K562 (cell line): ENCODE results near the gene SETDB1. TPM values are rescaled to one million over a fixed set of nuclear protein-coding genes. Genes with fewer than 3 reads are reported as not detected.

Source experiments
- BCOR ChIP-seq: fragments of 450-650 bp; IDR thresholded peaks from 2 replicates; pipeline ENCODE4 v1.6.1; 2016
- BHLHE40 ChIP-seq: IDR thresholded peaks from 2 replicates; pipeline ENCODE4 v1.6.1; 2011; ENCODE audit warnings: low read length, improper control_type of control experiment
- BMI1 ChIP-seq: fragments of 150-350 bp; IDR thresholded peaks from 2 replicates; pipeline ENCODE4 v1.6.1; 2014; ENCODE audit warnings: low read length
- CBX2 ChIP-seq: fragments of 200-600 bp; sonication (generic); IDR thresholded peaks from one replicate; pipeline ENCODE4 v1.6.1; 2012; ENCODE audit warnings: mild to moderate bottlenecking, low read length, inconsistent platforms; ENCODE audit not compliant: insufficient read depth, poor library complexity, severe bottlenecking
- EHMT2 ChIP-seq: fragments of 450-650 bp; IDR thresholded peaks from 2 replicates; pipeline ENCODE4 v1.6.1; 2018; ENCODE audit warnings: antibody characterized with exemption
- ELF2 ChIP-seq: fragments of 250-450 bp; sonication (Bioruptor Pico); IDR thresholded peaks from 2 replicates; pipeline ENCODE4 v1.5.0; 2021; ENCODE audit warnings: mild to moderate bottlenecking
- ETV5 ChIP-seq: sonication (generic); formaldehyde crosslinking; IDR thresholded peaks from 2 replicates; pipeline ENCODE4 v1.4.0; 2020; ENCODE audit warnings: low read depth, mild to moderate bottlenecking, missing genetic modification reagents
- FOSL1 ChIP-seq: fragments of 200-800 bp; sonication (Bioruptor generic); conservative IDR thresholded peaks from 2 replicates; pipeline ENCODE4 v1.6.1; 2016; ENCODE audit warnings: missing genetic modification characterization, missing compliant biosample characterization
- FOXM1 ChIP-seq, 2 experiments: fragments of 450-650 bp in 1 of 2; sonication (generic) in 1 of 2; formaldehyde crosslinking in 1 of 2; IDR thresholded peaks; 2 replicates each; pipeline versions ENCODE4 v1.6.1 to v1.9.0; 2017 to 2022; ENCODE audit warnings: low read depth in 2 of 2, mild to moderate bottlenecking in 2 of 2, missing genetic modification reagents in 1 of 2, moderate library complexity in 1 of 2
- HLTF ChIP-seq: fragments of 450-650 bp; IDR thresholded peaks from 2 replicates; pipeline ENCODE4 v1.6.1; 2016
- PHF21A ChIP-seq: fragments of 450-650 bp; IDR thresholded peaks from 2 replicates; pipeline ENCODE4 v1.6.1; 2017; ENCODE audit warnings: low read depth, borderline replicate concordance
- PHF8 ChIP-seq: fragments of 200-600 bp; sonication (generic); IDR thresholded peaks from 2 replicates; pipeline ENCODE4 v1.6.1; 2012; ENCODE audit warnings: mixed run types, mild to moderate bottlenecking, inconsistent platforms, low read length, moderate library complexity, borderline replicate concordance
- SMAD2 ChIP-seq: fragments of 150-350 bp; IDR thresholded peaks from 2 replicates; pipeline ENCODE4 v1.6.1; 2014; ENCODE audit warnings: low read depth, mild to moderate bottlenecking, low read length
- TAF15 ChIP-seq: fragments of 200-400 bp; formaldehyde crosslinking; IDR thresholded peaks from 2 replicates; pipeline ENCODE4 v1.6.1; 2017; ENCODE audit warnings: mild to moderate bottlenecking, low read depth, low read length, moderate library complexity
- ZNF511 ChIP-seq: sonication (generic); formaldehyde crosslinking; IDR thresholded peaks from 2 replicates; pipeline ENCODE4 v1.8.0; 2022; ENCODE audit warnings: mild to moderate bottlenecking, missing genetic modification reagents
- ZNF696 ChIP-seq: fragments of 250-450 bp; sonication (Bioruptor Pico); conservative IDR thresholded peaks from 2 replicates; pipeline ENCODE4 v1.4.0; 2020; ENCODE audit warnings: mild to moderate bottlenecking, moderate library complexity
- polyA plus RNA-seq, 8 experiments: library from polyadenylated mRNA; depleted of rRNA in 4 of 8; stranded (reverse) in 5 of 8; unstranded in 3 of 8; fragments of >200 nt; fragmentation: Nextera tagmentation in 2 of 8; fragmentation: Illumina TruSeq in 1 of 8; extraction: Ambion mirVana in 2 of 8; extraction: Trizol in 1 of 8; gene quantifications; 2 replicates each; pipeline versions ENCODE4 v1.2.1 to v1.2.3, GENCODE V29; 2011 to 2014; ENCODE audit warnings: inconsistent platforms in 1 of 8, missing spikeins in 1 of 8
- total RNA-seq, 7 experiments: library from RNA; depleted of rRNA in 6 of 7; stranded (reverse); fragments of >200 nt in 6 of 7; fragmentation: Illumina TruSeq in 2 of 7; extraction: Trizol in 2 of 7; gene quantifications; 2 replicates each; pipeline versions ENCODE4 v1.2.1 to v1.2.3, GENCODE V29; 2011 to 2021; ENCODE audit warnings: low replicate concordance in 1 of 7
- TF ChIP-seq, protein P1 (sequence below): IDR thresholded peaks from 2 replicates; pipeline ENCODE4 v1.6.1; 2016; ENCODE audit warnings: missing genetic modification characterization, missing compliant biosample characterization
- TF ChIP-seq, protein P2 (sequence below): fragments of 250-450 bp; sonication (Bioruptor Pico); IDR thresholded peaks from 2 replicates; pipeline ENCODE4 v1.4.0; 2020; ENCODE audit warnings: borderline replicate concordance
- TF ChIP-seq, protein P3 (sequence below): sonication (generic); formaldehyde crosslinking; IDR thresholded peaks from 2 replicates; pipeline ENCODE4 v1.8.1; 2023; ENCODE audit warnings: missing genetic modification reagents, mild to moderate bottlenecking, borderline replicate concordance

SETDB1 gene
- total and polyA plus RNA-seq, 9 of the 15 experiments (the other 6 are each of a cell fraction or from before 2014, with no cell fraction given), result 21.5 to 64.4 (median 42.0) TPM

GRCh38 chr1:150979092-150980056 is 53.2 kb downstream of the SETDB1 start (continued):
- TF ChIP-seq SMAD2 (no peak), EHMT2 (no peak), HLTF (no peak), PHF21A (no peak), TAF15 (no peak), ELF2 (CRISPR knock-in tag) (0 out of 2 replicates have a peak, but pooled peaks have one; percentile 19), PHF8 (peak; percentile 34; the same call in 1 of the 2 replicates), ETV5 (CRISPR knock-in tag) (no peak; the same call in 1 of the 2 replicates), FOSL1 (tag) (peak; percentile 16; the same call in 1 of the 2 replicates), ZNF696 (CRISPR knock-in tag) (no peak), BCOR (0 out of 2 replicates have a peak, but pooled peaks have one; percentile 6), FOXM1 (IDR thresholded peaks at IDR 0.05; ENCODE audit: low read depth) (no peak), FOXM1 (CRISPR knock-in tag; IDR thresholded peaks at IDR 0.05; ENCODE audit: low read depth) (no peak), CBX2 (no peak), BMI1 (no peak), ZNF511 (CRISPR knock-in tag) (no peak), BHLHE40 (no peak)
- TF ChIP-seq, protein P1, sequence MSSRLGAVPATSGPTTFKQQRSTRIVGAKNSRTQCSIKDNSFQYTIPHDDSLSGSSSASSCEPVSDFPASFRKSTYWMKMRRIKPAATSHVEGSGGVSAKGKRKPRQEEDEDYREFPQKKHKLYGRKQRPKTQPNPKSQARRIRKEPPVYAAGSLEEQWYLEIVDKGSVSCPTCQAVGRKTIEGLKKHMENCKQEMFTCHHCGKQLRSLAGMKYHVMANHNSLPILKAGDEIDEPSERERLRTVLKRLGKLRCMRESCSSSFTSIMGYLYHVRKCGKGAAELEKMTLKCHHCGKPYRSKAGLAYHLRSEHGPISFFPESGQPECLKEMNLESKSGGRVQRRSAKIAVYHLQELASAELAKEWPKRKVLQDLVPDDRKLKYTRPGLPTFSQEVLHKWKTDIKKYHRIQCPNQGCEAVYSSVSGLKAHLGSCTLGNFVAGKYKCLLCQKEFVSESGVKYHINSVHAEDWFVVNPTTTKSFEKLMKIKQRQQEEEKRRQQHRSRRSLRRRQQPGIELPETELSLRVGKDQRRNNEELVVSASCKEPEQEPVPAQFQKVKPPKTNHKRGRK (tag), result no peak
- TF ChIP-seq, protein P2, sequence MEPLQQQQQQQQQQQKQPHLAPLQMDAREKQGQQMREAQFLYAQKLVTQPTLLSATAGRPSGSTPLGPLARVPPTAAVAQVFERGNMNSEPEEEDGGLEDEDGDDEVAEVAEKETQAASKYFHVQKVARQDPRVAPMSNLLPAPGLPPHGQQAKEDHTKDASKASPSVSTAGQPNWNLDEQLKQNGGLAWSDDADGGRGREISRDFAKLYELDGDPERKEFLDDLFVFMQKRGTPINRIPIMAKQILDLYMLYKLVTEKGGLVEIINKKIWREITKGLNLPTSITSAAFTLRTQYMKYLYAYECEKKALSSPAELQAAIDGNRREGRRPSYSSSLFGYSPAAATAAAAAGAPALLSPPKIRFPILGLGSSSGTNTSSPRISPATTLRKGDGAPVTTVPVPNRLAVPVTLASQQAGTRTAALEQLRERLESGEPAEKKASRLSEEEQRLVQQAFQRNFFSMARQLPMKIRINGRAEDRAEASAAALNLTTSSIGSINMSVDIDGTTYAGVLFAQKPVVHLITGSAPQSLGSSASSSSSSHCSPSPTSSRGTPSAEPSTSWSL (CRISPR knock-in tag), result no peak
- TF ChIP-seq, protein P3, sequence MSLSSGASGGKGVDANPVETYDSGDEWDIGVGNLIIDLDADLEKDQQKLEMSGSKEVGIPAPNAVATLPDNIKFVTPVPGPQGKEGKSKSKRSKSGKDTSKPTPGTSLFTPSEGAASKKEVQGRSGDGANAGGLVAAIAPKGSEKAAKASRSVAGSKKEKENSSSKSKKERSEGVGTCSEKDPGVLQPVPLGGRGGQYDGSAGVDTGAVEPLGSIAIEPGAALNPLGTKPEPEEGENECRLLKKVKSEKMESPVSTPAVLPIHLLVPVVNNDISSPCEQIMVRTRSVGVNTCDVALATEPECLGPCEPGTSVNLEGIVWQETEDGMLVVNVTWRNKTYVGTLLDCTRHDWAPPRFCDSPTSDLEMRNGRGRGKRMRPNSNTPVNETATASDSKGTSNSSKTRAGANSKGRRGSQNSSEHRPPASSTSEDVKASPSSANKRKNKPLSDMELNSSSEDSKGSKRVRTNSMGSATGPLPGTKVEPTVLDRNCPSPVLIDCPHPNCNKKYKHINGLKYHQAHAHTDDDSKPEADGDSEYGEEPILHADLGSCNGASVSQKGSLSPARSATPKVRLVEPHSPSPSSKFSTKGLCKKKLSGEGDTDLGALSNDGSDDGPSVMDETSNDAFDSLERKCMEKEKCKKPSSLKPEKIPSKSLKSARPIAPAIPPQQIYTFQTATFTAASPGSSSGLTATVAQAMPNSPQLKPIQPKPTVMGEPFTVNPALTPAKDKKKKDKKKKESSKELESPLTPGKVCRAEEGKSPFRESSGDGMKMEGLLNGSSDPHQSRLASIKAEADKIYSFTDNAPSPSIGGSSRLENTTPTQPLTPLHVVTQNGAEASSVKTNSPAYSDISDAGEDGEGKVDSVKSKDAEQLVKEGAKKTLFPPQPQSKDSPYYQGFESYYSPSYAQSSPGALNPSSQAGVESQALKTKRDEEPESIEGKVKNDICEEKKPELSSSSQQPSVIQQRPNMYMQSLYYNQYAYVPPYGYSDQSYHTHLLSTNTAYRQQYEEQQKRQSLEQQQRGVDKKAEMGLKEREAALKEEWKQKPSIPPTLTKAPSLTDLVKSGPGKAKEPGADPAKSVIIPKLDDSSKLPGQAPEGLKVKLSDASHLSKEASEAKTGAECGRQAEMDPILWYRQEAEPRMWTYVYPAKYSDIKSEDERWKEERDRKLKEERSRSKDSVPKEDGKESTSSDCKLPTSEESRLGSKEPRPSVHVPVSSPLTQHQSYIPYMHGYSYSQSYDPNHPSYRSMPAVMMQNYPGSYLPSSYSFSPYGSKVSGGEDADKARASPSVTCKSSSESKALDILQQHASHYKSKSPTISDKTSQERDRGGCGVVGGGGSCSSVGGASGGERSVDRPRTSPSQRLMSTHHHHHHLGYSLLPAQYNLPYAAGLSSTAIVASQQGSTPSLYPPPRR, result 0 out of 2 replicates have a peak, but pooled peaks have one; percentile 55
